Kidney epithelial cell (primary cell): Measurements from ENCODE around the gene RSL1D1. TPM values are rescaled to one million over a fixed set of nuclear protein-coding genes. Genes with fewer than 3 reads are reported as not detected.

Source experiments
- DNase-seq: peaks from one replicate; pipeline ENCODE4 v3.0.0-alpha.2; 2010; ENCODE audit warnings: low read depth
- H3K27me3 ChIP-seq: 2 replicates; pipeline ENCODE4 v1.6.0; 2011; ENCODE audit warnings: low read length; ENCODE audit not compliant: control insufficient read depth, insufficient read depth
- H3K36me3 ChIP-seq: 2 replicates; pipeline ENCODE4 v1.5.1; 2011; ENCODE audit warnings: low read length; ENCODE audit not compliant: control insufficient read depth, insufficient read depth
- H3K4me3 ChIP-seq: 2 replicates; pipeline ENCODE4 v1.5.1; 2011; ENCODE audit warnings: low read depth, mild to moderate bottlenecking, control low read depth, low read length
- CTCF ChIP-seq: IDR thresholded peaks from 2 replicates; pipeline ENCODE4 v1.5.1; 2011; ENCODE audit warnings: mild to moderate bottlenecking, moderate library complexity, low read length, control low read depth, inconsistent platforms; ENCODE audit not compliant: insufficient read depth, poor library complexity, severe bottlenecking
- total RNA-seq: library from RNA; depleted of rRNA; stranded (reverse); fragments of >200 nt; gene quantifications from 2 replicates; pipeline ENCODE4 v1.2.3, GENCODE V29; 2015

RSL1D1 gene
- total RNA-seq, 1 donor from 2014 or later, result 240 TPM

- no peak for TF ChIP-seq CTCF
- no peak overlapping the region for H3K4me3 ChIP-seq
- H3K27me3 ChIP-seq, result no peaks in the 10 kb centered on the region
- no peak for DNase-seq
- H3K36me3 ChIP-seq, result peaks cover 2% of the 10 kb centered on the region
Observed at GRCh38 chr16:11875721-11876120, 24.4 kb upstream of the RSL1D1 start.

GRCh38 chr16:11871193-11871592 is 19.9 kb upstream of the RSL1D1 start:
- no peak for DNase-seq
- TF ChIP-seq CTCF, result peak; percentile 16
- Histone ChIP-seq H3K4me3 (no peak overlapping the region), H3K27me3 (no peaks in the 10 kb centered on the region), H3K36me3 (peaks cover 1% of the 10 kb centered on the region)

GRCh38 chr16:11870399-11870798 is 19.1 kb upstream of the RSL1D1 start:
- Histone ChIP-seq H3K4me3 (no peak overlapping the region), H3K36me3 (peaks cover 1% of the 10 kb centered on the region), H3K27me3 (no peaks in the 10 kb centered on the region)
- TF ChIP-seq CTCF, result no peak
- DNase-seq, result no peak

- Histone ChIP-seq H3K36me3 (peaks cover 1% of the 10 kb centered on the region), H3K4me3 (no peak overlapping the region), H3K27me3 (no peaks in the 10 kb centered on the region)
- no peak for DNase-seq
- TF ChIP-seq CTCF, result no peak
Observed at GRCh38 chr16:11869353-11870228, 18.2 kb upstream of the RSL1D1 start.

- Histone ChIP-seq H3K36me3 (peaks cover 1% of the 10 kb centered on the region), H3K27me3 (no peaks in the 10 kb centered on the region), H3K4me3 (no peak overlapping the region)
- no peak for DNase-seq
- no peak for TF ChIP-seq CTCF
Observed at GRCh38 chr16:11868412-11868980, 17.2 kb upstream of the RSL1D1 start.

- no peak for DNase-seq
- H3K27me3 ChIP-seq, result no peaks in the 10 kb centered on the region
Observed at GRCh38 chr16:11862489-11862888, 11.1 kb upstream of the RSL1D1 start.

More at GRCh38 chr16:11862489-11862888, 11.1 kb upstream of the RSL1D1 start:
- Histone ChIP-seq H3K4me3 (no peak overlapping the region), H3K36me3 (no peaks in the 10 kb centered on the region)
- no peak for TF ChIP-seq CTCF
